ENCODE data around the gene HSD3B2. TPM values are rescaled to one million over a fixed set of nuclear protein-coding genes. Genes with fewer than 3 reads are reported as not detected.

Gene HSD3B2
- total RNA-seq = 1.3 TPM

GRCh38 chr1:119414950-119415349, at the start of gene HSD3B2:
HSD3B2 (plus strand) TSS chr1:119415150; CDS start chr1:119415420, 270 bp downstream.

GRCh38 chr1:119368554-119368953, 46.4 kb upstream of the HSD3B2 start, which contains the start of gene HAO2:
HAO2 (plus strand) TSS chr1:119368785; CDS start chr1:119381086, 12,301 bp downstream.

Other genes with a start within 250 kb of the HSD3B2 start
- gene HAO2, start 46.4 kb upstream of the HSD3B2 start, total RNA-seq = 30.5 TPM
- gene HSD3B1, start 92.1 kb downstream of the HSD3B2 start, total RNA-seq = not detected
- 26.6 TPM for gene ZNF697, start 233.1 kb downstream of the HSD3B2 start, total RNA-seq